HG02884 (cell line): ENCODE measurements around the gene PPP4R3B.

Source experiments
- ATAC-seq: cut with Tn5 transposase; IDR thresholded peaks from one replicate; pipeline ENCODE4 v1.9.1; 2021; ENCODE audit warnings: mild to moderate bottlenecking, moderate library complexity; ENCODE audit not compliant: unreplicated experiment

The PPP4R3B gene

DNA sequence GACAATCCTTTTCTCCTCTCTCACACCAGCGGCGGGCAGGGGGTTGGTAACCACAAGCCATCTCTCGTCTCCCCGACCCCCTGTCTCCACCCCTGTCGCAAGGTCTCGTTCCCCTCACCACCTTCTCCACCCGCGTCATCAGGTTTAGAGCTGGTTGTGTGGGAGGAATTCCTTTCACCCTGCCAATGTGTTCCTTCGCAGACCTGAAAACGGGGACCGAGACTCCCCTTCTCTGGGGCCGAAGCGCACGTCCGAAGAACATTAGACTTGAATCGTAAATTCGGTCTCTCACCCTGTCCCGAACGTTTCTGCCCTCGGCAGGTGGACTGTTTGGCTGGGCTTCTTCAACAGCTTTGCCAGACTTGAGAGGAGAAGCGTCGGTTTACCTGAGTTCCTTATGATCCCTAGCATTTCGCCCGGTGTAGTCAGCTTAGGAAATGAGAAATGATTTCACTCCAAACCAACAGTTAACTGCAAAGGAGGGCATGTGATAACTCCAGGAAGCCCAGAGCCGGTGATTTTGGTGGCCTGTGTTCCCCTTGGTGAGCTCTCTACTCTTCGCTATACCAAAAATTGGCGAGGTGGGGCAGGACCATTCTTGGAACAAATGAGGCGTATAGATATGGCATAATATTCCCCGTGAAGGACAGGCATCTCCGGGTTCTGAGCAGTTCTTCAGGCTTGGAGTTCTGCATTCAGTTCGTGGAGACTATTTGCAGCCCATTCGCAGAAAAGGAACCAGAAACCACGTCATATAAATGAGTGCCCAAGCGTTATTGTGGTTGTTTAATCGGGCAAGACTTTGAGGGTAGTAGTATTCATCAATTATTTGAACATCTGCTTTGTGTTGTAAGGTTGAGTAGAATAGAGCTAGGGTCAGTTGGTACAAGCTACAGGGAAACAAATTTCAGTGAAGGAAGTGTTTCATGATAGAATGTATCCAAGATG is 97.2 kb downstream of the PPP4R3B start:
- peak; percentile 6 for ATAC-seq

DNA sequence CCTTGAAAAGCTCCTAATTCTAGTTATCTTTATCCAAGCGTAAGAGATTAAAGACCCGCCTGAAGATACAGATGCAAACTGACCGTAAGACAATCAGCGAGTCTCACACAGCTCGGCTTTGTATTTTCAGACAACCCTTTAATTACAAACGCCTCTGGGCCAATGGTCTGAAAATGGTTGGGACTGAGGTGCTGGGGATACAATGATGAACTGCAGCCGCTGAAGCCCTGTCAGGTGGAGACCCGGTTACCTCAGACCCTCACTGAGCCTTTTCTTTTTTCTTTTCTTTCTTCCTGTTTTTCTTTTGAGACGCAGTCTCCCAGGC is 98.6 kb downstream of the PPP4R3B start:
- ATAC-seq: peak; percentile 6

DNA sequence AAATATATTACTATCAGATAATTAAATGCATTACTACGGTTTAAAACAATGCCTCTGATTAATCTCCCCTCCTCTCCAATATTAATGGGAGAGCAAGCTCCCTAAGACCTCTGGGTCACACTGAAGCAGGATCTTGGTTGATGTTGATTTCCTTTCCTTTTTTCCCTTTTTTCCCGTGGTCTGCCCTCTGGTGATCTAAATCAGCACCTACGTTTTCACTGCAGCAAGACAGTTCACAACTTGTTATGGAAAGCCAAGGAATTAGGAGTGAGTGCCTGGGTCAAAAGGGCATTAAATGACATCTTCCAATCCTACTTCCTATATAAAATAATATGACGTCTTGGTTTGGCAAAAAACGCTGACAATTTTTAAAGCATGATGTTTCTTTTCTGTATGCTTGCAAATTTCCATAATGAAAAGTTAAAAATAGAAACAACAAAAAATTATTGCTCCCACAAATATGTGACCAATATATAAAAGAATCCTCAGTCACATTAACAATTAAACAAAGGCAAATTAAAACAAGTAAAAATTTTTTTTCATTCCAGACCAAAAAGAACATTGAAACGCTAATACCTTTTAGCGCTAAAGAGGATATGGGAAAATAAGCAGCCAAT is 105.8 kb downstream of the PPP4R3B start:
- no peak for ATAC-seq

DNA sequence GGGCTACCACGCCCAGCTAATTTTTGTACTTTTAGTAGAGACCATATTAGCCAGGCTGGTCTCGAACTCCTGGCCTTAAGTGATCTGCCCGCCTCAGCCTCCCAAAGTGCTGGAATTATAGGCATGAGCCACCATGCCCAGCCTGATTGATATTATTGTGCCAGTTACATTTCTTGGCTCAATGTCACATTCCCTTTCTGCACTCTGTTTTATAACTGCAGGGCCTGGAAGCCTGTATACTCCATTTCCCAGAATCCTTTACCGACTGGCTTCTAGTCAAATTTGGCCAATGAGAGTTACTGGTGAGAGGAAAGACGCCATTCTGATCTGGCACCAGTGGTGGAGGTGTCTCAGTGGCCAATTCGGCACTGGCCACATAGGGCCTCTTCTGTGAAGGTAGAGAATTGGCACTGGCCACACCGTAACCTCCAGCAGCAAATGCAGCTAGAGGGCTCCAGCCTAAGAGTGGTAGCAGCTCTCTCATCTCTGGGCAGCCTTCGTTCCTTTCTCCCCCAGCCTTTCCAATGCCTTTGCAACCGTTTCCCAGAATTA is 114.8 kb downstream of the PPP4R3B start:
- ATAC-seq: no peak

DNA sequence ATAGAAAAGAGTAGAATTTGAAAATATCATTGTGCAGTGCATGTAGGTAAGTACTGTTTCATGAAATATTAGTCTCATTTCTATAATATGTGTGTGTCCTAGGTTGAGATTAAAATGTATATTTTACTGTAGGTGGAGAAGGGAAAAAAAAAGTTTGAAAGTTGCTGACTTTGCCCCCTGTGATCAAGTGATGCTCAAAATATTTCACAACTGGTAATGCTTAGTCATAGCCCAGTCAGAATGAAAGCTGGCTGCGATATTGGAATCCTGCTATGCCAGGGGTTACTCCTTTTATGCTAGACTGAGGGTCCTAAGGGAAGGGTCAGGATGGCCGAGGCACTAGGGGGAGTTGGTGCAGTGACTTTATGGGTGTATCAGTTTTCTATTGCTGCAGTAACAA is 117.4 kb downstream of the PPP4R3B start:
- ATAC-seq: no peak

DNA sequence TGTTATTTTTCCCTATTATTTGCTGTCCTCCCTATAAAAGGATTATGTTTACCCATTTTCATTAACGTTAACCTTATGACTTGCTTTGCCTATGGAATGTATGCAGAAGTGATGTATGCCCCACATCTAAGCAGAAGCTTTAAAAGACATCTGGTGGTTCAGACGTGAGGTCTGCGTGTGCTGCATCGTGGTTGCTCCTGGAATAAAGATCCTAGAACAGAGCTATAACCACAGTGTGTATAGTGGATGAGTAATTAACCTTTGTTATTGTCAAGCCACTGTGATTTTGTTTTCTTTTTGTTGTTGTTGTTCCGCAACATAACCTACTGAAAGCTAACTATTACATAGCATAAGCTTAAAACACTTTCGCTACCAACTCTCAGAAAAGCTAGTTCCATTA is 118.8 kb downstream of the PPP4R3B start:
- ATAC-seq: no peak
